ENCODE results near the gene SRSF4.
"Not testable (repeated sequence)": the region's sequence is repeated elsewhere in the genome, so short reads cannot be mapped to it uniquely, and the experiment has no call there.

Gene SRSF4

DNA sequence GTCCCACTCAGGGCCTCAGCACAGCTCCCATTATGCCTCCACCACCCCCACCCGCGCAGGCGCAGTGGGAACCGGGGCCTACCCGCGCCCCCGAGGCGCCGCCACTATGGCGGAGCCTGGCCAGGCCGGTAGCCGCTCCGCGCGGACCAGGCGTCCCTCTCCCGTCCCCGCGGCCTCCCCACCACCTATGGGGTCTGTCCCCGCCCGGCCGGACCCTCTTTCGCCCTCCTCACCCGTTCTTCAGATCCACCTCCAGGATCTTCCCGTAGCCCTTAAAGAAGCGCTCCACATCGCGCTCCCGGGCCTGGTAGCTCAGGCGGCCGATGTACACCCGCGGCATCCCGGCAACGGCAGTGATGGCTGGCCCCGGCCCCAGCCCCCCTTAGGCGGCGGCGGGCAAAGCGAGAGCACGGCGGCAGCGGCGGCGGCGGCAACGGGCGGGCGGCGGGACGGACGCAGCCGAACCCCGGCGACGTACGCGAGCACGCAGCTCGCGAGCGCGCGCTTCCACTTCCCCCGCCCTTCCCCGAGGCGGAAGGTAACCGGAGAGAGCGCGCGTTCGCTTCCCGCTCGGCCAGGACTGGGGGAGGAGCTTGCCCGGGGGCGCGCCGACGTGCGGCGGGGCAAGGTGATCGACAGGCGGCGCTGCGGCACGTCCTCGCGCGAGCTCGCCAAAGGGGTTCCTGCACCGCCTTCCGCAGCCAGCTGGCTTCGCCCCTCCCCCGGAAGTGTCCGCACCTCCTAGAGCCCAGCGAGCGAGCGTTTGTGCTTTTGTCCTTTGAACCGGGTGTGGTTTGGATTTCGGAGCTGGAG is at the start of gene SRSF4:
Gene SRSF4, minus strand, starts transcription at position 488 of the 813 bp plus-strand sequence. Its CDS starts 148 bp downstream, at position 340.
- DNase-seq (ENCODE audit: low read depth), result peak; percentile 98

- peak; percentile 77 for DNase-seq (ENCODE audit: low read depth)
Observed at GRCh38 chr1:29230553-29231378, 49.1 kb upstream of the SRSF4 start, which contains the start of gene MECR. Gene MECR (minus strand): TSS chr1:29230934. CDS start chr1:29230906, 28 bp downstream.

- no peak for DNase-seq (ENCODE audit: low read depth)
Observed at GRCh38 chr1:29230204-29230552, 48.5 kb upstream of the SRSF4 start.

DNA sequence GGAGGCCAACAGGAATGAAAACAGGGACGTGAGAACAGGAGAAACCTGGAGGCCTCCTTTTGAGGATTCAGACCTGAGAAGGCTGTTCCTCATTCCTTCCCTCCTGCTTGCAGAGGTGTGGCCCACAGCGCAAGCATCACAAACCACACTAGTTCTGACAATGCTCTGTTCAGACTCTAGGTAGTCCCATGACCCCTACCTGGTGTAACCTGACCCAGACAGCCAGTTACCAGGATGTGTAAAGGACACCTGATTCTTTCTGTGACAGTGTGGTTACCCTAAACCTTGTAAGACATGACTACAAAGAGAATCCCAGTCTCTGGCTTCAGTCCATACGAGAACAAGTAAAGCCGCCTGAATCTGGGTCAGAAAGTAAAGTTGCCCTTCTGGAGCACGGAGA is 45.8 kb upstream of the SRSF4 start:
- DNase-seq (ENCODE audit: low read depth), result no peak

DNA sequence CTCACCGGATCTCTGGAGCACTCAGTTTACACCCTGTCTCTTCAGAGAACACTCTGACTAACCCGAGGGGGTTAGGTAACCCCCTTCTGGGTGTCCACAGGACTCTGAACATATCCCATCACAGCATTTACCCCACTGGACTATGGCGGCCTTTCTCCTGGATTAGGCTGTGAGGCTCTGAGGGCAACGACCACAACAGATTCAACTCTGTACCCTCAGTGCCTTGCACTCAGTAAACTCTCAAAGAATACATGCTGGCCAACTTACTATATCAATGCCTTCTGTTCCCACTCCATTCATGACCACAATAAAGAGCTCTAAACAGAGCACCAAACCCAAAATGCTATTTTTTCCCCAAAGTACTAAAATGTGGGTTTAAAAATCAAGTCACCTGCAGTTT is 43.7 kb upstream of the SRSF4 start:
- no peak for DNase-seq (ENCODE audit: low read depth)

GRCh38 chr1:29224356-29224837 is 42.7 kb upstream of the SRSF4 start:
- no peak for DNase-seq (ENCODE audit: low read depth)

GRCh38 chr1:29223521-29223920 is 41.8 kb upstream of the SRSF4 start:
- no peak for DNase-seq (ENCODE audit: low read depth)

DNA sequence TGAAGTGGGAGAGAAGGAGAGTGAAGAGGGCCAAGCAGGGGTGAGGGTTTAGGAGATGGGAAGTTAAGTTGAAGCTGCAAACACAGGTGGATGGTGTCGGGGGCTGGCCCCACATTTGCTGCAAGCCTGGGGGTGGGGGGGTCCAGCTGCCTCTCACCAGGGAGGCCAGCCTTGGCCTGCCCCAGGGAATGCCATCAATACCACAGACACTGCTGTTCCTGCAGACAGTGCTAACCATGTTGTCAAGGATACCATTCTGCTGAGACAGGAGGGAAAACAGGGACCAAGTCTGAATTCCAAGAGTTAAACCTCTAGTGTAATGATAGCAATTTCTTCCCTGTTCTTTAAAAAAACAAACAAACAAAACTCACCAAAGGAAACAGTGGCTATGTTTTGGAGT is 41.0 kb upstream of the SRSF4 start:
- no peak for DNase-seq (ENCODE audit: low read depth)

GRCh38 chr1:29222260-29222659 is 40.6 kb upstream of the SRSF4 start:
- DNase-seq (ENCODE audit: low read depth), result not testable (repeated sequence)

DNA sequence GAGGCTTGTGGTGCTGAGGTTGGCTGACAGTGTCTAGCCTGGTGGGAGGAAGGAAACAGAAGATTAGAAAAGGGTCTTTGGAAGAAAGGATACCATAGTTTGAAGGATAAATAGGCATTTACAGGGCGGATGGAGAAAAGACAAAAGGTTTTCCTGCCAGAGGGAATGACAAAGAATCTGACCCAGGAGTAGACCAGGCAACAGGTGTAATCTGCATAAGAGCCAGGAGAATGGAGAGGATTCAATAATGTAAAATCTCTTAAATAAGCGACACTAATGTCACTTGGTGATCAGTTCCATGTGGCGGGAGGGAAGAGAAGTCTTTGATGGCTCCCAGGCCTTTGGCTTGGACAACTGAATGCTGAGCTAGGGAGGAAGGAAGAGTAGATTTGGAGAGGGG is 39.6 kb upstream of the SRSF4 start:
- DNase-seq (ENCODE audit: low read depth), result no peak

- no peak for DNase-seq (ENCODE audit: low read depth)
Observed at GRCh38 chr1:29218223-29218622, 36.5 kb upstream of the SRSF4 start.

GRCh38 chr1:29217633-29218032 is 35.9 kb upstream of the SRSF4 start:
- DNase-seq (ENCODE audit: low read depth), result no peak

- no peak for DNase-seq (ENCODE audit: low read depth)
Observed at GRCh38 chr1:29213055-29213454, 31.4 kb upstream of the SRSF4 start.

DNA sequence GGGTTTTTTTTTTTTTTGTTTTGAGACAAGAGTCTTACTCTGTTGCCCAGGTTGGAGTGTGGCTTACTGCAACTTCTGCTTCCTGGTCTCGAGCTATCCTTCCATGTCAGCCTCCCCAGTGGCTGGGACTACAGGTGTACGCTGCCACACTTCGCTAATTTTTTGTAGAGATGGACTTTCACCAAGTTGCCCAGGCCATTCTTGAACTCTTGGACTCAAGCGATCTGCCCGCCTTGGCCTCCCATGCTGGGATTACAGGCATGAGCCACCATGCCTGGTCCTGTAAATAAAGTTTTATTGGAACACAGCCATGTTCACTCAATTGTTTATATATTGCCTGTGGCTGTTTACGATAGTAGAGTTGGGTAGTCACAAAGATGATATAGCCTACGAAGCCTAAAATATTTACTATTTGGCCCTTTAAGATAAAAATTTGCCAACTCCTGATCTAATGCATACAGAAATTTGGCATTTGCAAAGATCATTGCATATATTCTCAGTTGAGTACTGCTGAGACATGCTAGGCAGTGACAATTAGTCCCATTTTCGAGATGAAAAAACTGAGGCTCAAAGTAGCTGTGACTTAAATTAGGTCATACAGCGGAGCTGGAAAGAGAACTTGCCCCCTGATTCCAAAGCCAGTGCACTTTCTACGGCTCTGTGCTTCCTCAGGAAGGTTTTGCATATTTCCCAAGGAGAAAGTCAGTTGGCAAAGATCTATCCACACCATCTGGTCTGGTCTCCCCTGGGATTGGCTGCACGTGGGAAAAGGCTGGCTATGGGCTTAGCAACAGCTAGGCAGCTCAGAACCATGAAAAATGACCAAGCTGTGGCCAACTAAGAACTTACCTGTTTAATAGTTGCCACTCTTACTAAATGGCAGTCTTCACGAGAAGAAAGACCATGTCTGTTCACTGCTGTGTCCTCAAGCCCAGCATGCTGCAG is 29.7 kb upstream of the SRSF4 start:
- peak; percentile 43 for DNase-seq (ENCODE audit: low read depth)

GRCh38 chr1:29210278-29211085 is 28.8 kb upstream of the SRSF4 start:
- DNase-seq (ENCODE audit: low read depth), result no peak

DNA sequence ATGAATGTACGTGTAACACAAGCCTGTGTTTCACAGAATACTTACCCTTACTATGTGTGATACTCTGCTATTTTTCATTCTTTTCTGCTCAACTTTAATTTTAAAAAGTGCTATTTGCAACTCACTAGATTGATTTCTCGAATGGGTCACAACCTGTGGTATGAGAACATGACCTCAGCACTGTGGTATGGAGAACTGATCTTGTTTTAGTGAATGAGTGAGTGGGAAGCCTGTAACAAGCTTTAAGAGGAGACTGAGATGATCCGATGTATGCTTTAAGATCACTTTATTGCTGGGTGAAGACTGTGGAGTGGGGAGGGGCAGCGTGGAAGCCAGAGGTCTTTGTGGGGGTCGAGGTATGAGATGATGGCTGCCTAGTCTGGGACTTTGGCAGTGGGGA is 27.5 kb upstream of the SRSF4 start:
- no peak for DNase-seq (ENCODE audit: low read depth)

GRCh38 chr1:29208442-29208841 is 26.7 kb upstream of the SRSF4 start:
- DNase-seq (ENCODE audit: low read depth), result no peak

DNA sequence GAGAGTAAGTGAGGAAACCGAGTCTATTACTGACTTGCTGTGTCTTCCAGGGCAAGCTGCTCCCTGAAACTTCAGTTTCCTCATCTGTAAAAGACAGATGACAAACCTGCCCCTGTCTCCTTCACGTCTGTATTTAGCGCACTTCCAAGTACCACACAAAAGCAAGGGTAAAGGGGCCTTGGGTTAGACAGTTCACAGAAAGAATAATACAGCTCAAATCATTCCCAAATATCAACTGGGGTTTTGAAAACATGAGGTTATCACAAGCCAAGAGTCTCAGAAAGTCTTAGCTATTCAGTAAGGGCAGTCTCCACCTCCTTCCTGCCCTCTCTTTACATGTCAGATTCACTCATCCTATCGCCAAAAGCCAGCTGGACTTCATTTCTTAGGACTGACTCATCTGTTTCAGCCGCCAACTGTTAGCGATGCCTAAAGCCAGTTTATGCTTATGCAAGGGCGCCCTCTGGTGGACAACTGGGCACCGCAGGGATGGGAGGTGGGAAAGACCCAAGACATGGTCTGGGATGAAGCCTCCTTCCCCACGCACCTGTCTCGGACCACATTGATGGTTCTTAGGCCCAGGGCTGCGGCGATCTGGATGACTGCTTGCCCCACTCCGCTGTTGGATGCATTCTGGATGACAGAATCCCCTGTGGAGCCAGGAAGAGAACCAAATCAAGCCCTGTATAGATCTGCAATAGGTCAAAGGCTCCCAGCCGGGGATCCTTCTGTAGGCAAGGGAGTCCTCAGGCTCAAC is 21.1 kb upstream of the SRSF4 start:
- DNase-seq (ENCODE audit: low read depth), result peak; percentile 97

GRCh38 chr1:29202053-29202452 is 20.4 kb upstream of the SRSF4 start:
- DNase-seq (ENCODE audit: low read depth), result no peak

DNA sequence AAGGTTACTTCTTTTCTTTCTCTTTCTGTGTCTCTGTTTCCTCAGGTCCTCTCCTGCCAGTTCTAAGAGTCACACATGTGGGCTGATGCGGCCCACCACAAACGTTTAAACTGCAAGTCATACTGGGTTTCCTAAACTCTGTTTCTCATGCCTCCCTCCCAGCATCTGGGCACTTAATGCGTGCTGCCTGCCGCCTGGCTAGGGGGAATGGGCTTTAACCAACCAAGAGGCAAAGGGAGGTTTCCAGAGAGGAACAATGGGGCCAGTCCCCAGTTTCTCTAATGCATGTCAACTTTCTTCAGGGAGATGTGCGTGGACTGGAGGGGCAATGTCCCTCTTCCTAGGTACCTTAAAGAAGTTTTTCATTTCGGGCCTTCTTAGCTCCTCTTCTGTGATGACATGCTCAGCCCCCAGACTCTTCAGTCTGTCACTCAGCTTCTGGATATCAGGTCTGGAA is 19.9 kb upstream of the SRSF4 start:
- no peak for DNase-seq (ENCODE audit: low read depth)
